CD14-positive monocyte (primary cell): Measurements from ENCODE around the gene DSTN. TPM values are rescaled to one million over a fixed set of nuclear protein-coding genes. Genes with fewer than 3 reads are reported as not detected.

ENCODE experiments used
- DNase-seq, 3 donors: peaks; one replicate each; pipeline ENCODE4 v3.0.0-alpha.2; 2011 to 2022
- H2AFZ ChIP-seq: 2 replicates; pipeline ENCODE4 v1.6.0; 2012; ENCODE audit warnings: mild to moderate bottlenecking, low read depth, low read length, inconsistent platforms; ENCODE audit not compliant: insufficient read depth, poor library complexity, severe bottlenecking
- H3K27ac ChIP-seq, 2 donors: 1 replicate in 1 of 2; 2 replicates in 1 of 2; pipeline ENCODE4 v1.5.1; 2012 to 2013; ENCODE audit warnings: low read length in 2 of 2, control low read depth in 1 of 2, inconsistent platforms in 1 of 2, low read depth in 1 of 2, mild to moderate bottlenecking in 1 of 2
- H3K27me3 ChIP-seq, 2 donors: one replicate each; pipeline versions ENCODE4 v1.6.0 to v1.6.1; 2011 to 2013; ENCODE audit warnings: low read length in 2 of 2; ENCODE audit not compliant: control insufficient read depth in 2 of 2, insufficient read depth in 2 of 2
- H3K36me3 ChIP-seq, 2 donors: replicated peaks in 1 of 2; 1 replicate in 1 of 2; 2 replicates in 1 of 2; pipeline versions ENCODE4 v1.5.1 to v1.6.1; 2012 to 2013; ENCODE audit warnings: low read length in 2 of 2, control low read depth in 1 of 2, inconsistent platforms in 1 of 2, mild to moderate bottlenecking in 1 of 2; ENCODE audit not compliant: insufficient read depth in 2 of 2, control insufficient read depth in 1 of 2
- H3K4me1 ChIP-seq, 2 donors: 1 replicate in 1 of 2; 2 replicates in 1 of 2; pipeline versions ENCODE4 v1.5.1 to v1.6.1; 2012 to 2013; ENCODE audit warnings: low read length in 2 of 2, control low read depth in 1 of 2, inconsistent platforms in 1 of 2, mild to moderate bottlenecking in 1 of 2, moderate library complexity in 1 of 2; ENCODE audit not compliant: insufficient read depth in 2 of 2, control insufficient read depth in 1 of 2
- H3K4me2 ChIP-seq: replicated peaks from 2 replicates; pipeline ENCODE3; 2012; ENCODE audit warnings: low read length, moderate library complexity, mild to moderate bottlenecking; ENCODE audit not compliant: poor library complexity, severe bottlenecking; ENCODE audit errors: extremely low read depth
- H3K4me3 ChIP-seq, 3 experiments: fragments of 200-600 bp in 1 of 3; sonication (generic) in 1 of 3; replicated peaks in 1 of 3; 1 replicate in 2 of 3; 2 replicates in 1 of 3; pipeline ENCODE4 v1.5.1; 2011 to 2013; ENCODE audit warnings: low read length in 3 of 3, mild to moderate bottlenecking in 3 of 3, control low read depth in 2 of 3, low read depth in 2 of 3, inconsistent platforms in 1 of 3, moderate library complexity in 1 of 3
- H3K79me2 ChIP-seq: 2 replicates; pipeline ENCODE4 v1.6.0; 2012; ENCODE audit warnings: mild to moderate bottlenecking, control low read depth, inconsistent platforms, low read length, moderate library complexity; ENCODE audit not compliant: insufficient read depth
- H3K9ac ChIP-seq: 2 replicates; pipeline ENCODE4 v1.6.0; 2017; ENCODE audit warnings: low read length, mild to moderate bottlenecking; ENCODE audit not compliant: insufficient read depth, poor library complexity, severe bottlenecking
- H3K9me3 ChIP-seq, 2 donors: replicated peaks in 1 of 2; 1 replicate in 1 of 2; 2 replicates in 1 of 2; pipeline versions ENCODE4 v1.5.1 to v1.6.1; 2012 to 2013; ENCODE audit warnings: low read length in 2 of 2, control low read depth in 1 of 2; ENCODE audit not compliant: control insufficient read depth in 1 of 2, insufficient read depth in 1 of 2
- H4K20me1 ChIP-seq: 2 replicates; pipeline ENCODE4 v1.6.0; 2012; ENCODE audit warnings: mild to moderate bottlenecking, low read length, control low read depth, moderate library complexity; ENCODE audit not compliant: insufficient read depth
- H3K27ac Mint-ChIP-seq, 7 donors: one replicate each; pipeline ENCODE4 v1.8.0; 2020; ENCODE audit warnings: mild to moderate bottlenecking in 7 of 7, mixed read lengths in 7 of 7, moderate library complexity in 6 of 7, inconsistent platforms in 2 of 7
- H3K27me3 Mint-ChIP-seq, 3 donors: one replicate each; pipeline ENCODE4 v1.8.0; 2021 to 2022; ENCODE audit warnings: low read depth in 3 of 3, mild to moderate bottlenecking in 3 of 3, mixed read lengths in 3 of 3, moderate library complexity in 3 of 3, inconsistent platforms in 1 of 3
- H3K36me3 Mint-ChIP-seq, 2 donors: one replicate each; pipeline ENCODE4 v1.8.0; 2020; ENCODE audit warnings: mixed read lengths in 2 of 2, inconsistent platforms in 1 of 2, mild to moderate bottlenecking in 1 of 2
- H3K4me1 Mint-ChIP-seq: one replicate; pipeline ENCODE4 v1.8.0; 2020; ENCODE audit warnings: mild to moderate bottlenecking, mixed read lengths
- H3K4me3 Mint-ChIP-seq, 2 donors: one replicate each; pipeline ENCODE4 v1.8.0; 2020; ENCODE audit warnings: mild to moderate bottlenecking in 2 of 2, mixed read lengths in 2 of 2, moderate library complexity in 1 of 2
- H3K9me3 Mint-ChIP-seq, 7 donors: one replicate each; pipeline ENCODE4 v1.8.0; 2020 to 2022; ENCODE audit warnings: mixed read lengths in 7 of 7, mild to moderate bottlenecking in 6 of 7, moderate library complexity in 6 of 7, inconsistent platforms in 2 of 7
- WGBS: methylation state at CpG from one replicate; pipeline ENCODE4 v1.1.5; 2013; ENCODE audit warnings: missing lambda C conversion rate; ENCODE audit not compliant: insufficient coverage; 5-methylcytosine and 5-hydroxymethylcytosine counted together
- intact Hi-C, 2 donors: fragments of 100-400 bp; cut with micrococcal nuclease; formaldehyde crosslinking; loops; one replicate each; pipeline versions ENCODE4 v1.15.0 to v1.15.1; 2023
- polyA plus RNA-seq, 3 donors: library from polyadenylated mRNA; depleted of rRNA in 1 of 3; unstranded in 2 of 3; stranded (reverse) in 1 of 3; fragments of 300-500 nt in 2 of 3; fragments of >200 nt in 1 of 3; fragmentation: Illumina TruSeq in 2 of 3; gene quantifications; 1 replicate in 2 of 3; 2 replicates in 1 of 3; pipeline ENCODE4 v1.2.3, GENCODE V29; 2012 to 2021
- TF ChIP-seq, protein P1 (sequence below): fragments of 200-600 bp; IDR thresholded peaks from one replicate; pipeline ENCODE4 v1.8.0; 2022; ENCODE audit warnings: antibody characterized with exemption, mild to moderate bottlenecking

The DSTN gene
- polyA plus RNA-seq, 3 donors, result 15.6 to 63.8 (median 58.4) TPM

- H3K27ac ChIP-seq, result no peak overlapping the region
- peak overlapping the region in 2 of 7 donors; percentile 38 to 96 for H3K27ac Mint-ChIP-seq
- no peak overlapping the region for H3K9ac ChIP-seq
- no peak overlapping the region for H3K4me3 ChIP-seq
- 86% methylated on average over 4 of the region's 6 CpGs for WGBS
- H3K9me3 ChIP-seq, result no peaks in the 10 kb centered on the region
- intact Hi-C loops, result no loop called here
- no peak overlapping the region for H3K4me2 ChIP-seq
- H4K20me1 ChIP-seq, result no peaks in the 10 kb centered on the region
- TF ChIP-seq, protein P1, sequence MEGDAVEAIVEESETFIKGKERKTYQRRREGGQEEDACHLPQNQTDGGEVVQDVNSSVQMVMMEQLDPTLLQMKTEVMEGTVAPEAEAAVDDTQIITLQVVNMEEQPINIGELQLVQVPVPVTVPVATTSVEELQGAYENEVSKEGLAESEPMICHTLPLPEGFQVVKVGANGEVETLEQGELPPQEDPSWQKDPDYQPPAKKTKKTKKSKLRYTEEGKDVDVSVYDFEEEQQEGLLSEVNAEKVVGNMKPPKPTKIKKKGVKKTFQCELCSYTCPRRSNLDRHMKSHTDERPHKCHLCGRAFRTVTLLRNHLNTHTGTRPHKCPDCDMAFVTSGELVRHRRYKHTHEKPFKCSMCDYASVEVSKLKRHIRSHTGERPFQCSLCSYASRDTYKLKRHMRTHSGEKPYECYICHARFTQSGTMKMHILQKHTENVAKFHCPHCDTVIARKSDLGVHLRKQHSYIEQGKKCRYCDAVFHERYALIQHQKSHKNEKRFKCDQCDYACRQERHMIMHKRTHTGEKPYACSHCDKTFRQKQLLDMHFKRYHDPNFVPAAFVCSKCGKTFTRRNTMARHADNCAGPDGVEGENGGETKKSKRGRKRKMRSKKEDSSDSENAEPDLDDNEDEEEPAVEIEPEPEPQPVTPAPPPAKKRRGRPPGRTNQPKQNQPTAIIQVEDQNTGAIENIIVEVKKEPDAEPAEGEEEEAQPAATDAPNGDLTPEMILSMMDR, result no peak
- no peaks in the 10 kb centered on the region for H3K27me3 Mint-ChIP-seq
- no peak overlapping the region for H2AFZ ChIP-seq
- H3K36me3 ChIP-seq, result no peaks in the 10 kb centered on the region
- H3K9me3 Mint-ChIP-seq, result no peaks in the 10 kb centered on the region
- H3K4me1 ChIP-seq, result peaks cover 4 to 5% of the 10 kb centered on the region in 2 donors
- DNase-seq, result no peak
- no peaks in the 10 kb centered on the region for H3K79me2 ChIP-seq
- H3K36me3 Mint-ChIP-seq, result no peaks in the 10 kb centered on the region
- peaks cover 9% of the 10 kb centered on the region for H3K4me1 Mint-ChIP-seq
- no peaks in the 10 kb centered on the region for H3K27me3 ChIP-seq
- no peak overlapping the region for H3K4me3 Mint-ChIP-seq
Observed at GRCh38 chr20:17559338-17559737, 10.5 kb upstream of the DSTN start.

- no peaks in the 10 kb centered on the region for H3K36me3 ChIP-seq
- no peak overlapping the region for H2AFZ ChIP-seq
- H3K9ac ChIP-seq, result no peak overlapping the region
- no peak overlapping the region for H3K4me2 ChIP-seq
- Mint-ChIP-seq H3K9me3 (peaks cover 0 to 2% (median 0%) of the 10 kb centered on the region in 7 donors), H3K4me3 (no peak overlapping the region), H3K27me3 (peaks cover 0 to 4% (median 0%) of the 10 kb centered on the region in 3 donors), H3K4me1 (peaks cover 9% of the 10 kb centered on the region), H3K27ac (peak overlapping the region in 1 of 7 donors; percentile 33), H3K36me3 (no peaks in the 10 kb centered on the region)
- H3K9me3 ChIP-seq, result no peaks in the 10 kb centered on the region
- peaks cover 0 to 1% of the 10 kb centered on the region in 2 donors for H3K27me3 ChIP-seq
- H3K4me3 ChIP-seq, result no peak overlapping the region
- H3K27ac ChIP-seq, result no peak overlapping the region
- no peaks in the 10 kb centered on the region for H4K20me1 ChIP-seq
- DNase-seq, result no peak
- H3K4me1 ChIP-seq, result peaks cover 4 to 5% of the 10 kb centered on the region in 2 donors
- TF ChIP-seq, protein P1, result no peak
- WGBS, result 91% methylated on average over 4 of the region's 5 CpGs
- H3K79me2 ChIP-seq, result no peaks in the 10 kb centered on the region
- intact Hi-C loops, result loop anchor here in 1 of 2 donors (10.0 kb wide), 1 partner anchor 124 kb away; the partner anchor contains the start of gene RRBP1
Observed at GRCh38 chr20:17560344-17561074, 9.4 kb upstream of the DSTN start.
